HG03342 (cell line): ENCODE results near the gene PROM2.

Experiments
- ATAC-seq: cut with Tn5 transposase; IDR thresholded peaks from one replicate; pipeline ENCODE4 v1.9.1; 2021; ENCODE audit warnings: mild to moderate bottlenecking, moderate library complexity; ENCODE audit not compliant: unreplicated experiment

The PROM2 gene

GRCh38 chr2:95306336-95306895 lies 32.2 kb downstream of the PROM2 start:
- no peak for ATAC-seq

DNA sequence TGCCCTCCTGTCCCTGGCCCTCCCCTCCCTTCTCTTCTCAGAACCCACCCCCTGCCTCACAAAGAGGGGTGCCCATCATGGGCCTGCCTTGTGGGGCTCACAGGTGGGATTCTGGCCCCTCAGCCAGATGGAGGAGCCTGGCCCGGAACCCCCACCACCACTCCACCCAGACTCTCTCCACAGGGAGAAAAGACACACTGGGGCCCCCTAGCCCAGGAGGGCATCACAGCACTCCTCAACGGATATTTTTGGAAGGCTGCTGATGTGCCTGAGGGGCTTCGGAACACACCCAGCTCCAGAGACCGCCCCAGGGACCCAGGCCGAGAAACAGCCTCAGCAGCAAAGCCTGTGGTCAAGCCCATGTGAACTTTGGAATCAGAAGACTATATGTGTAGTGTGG lies 32.8 kb downstream of the PROM2 start:
- ATAC-seq, result no peak

GRCh38 chr2:95307878-95308277 lies 33.6 kb downstream of the PROM2 start:
- ATAC-seq, result no peak

DNA sequence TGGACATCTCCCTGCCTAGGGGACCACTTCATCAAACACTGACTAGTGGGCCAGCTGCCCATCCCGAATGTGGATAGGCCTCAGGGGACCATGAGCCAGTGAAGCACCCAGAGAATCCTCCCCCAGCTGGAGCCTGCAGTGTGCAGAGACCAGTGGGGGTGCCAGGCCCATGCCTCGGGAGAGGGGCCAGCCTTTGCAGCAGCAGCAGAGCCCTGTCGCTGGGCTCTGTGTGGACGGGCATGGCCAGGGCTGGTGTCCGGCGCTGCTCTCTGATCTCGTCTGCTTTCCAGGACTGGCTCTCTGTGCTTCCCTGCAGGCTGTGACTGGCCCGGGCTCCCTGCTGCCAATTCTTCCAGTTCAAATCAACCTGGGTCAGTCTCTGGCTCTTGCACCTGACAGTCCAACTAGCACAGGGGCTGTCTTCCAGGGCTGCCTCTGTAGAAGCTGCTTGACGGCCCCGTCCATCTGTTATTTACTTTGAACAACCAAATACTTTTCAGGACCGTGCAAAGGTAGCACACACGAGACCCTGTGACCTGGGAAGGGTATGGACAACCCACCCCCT lies 34.3 kb downstream of the PROM2 start:
- ATAC-seq, result no peak

DNA sequence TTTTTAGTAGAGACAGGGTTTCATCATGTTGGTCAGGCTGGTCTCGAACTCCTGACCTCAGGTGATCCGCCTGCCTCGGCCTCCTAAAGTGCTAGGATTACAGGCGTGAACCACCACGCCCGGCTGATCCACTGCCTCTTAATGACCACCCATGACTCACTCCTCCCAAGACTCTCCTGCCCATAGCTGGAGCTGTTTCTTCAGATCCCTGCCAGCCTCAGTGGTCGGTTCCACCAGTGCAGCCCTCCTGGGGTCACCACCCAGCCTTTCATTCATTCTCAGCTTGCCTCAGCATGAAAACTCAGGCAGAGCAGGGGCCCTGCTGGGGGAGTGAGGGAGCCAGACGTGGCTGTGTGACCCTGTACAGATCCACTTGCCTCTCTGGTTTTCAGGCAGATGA lies 35.4 kb downstream of the PROM2 start:
- ATAC-seq, result no peak

DNA sequence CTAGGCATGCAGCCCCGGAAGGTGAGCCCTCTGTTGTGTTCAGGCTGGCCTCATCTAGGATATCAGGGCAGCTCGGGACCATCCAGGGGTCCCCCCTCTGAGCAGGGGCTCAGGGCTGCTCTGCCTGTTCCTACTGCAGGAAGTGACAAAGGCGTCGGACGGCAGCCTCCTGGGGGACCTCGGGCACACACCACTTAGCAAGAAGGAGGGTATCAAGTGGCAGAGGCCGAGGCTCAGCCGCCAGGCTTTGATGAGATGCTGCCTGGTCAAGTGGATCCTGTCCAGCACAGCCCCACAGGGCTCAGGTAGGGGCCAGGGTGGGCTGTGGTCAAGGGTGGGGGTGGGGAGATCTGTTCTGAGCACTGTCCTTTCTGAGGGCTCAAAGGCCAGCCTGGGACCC lies 36.0 kb downstream of the PROM2 start:
- ATAC-seq, result no peak

GRCh38 chr2:95310651-95311050 lies 36.4 kb downstream of the PROM2 start:
- no peak for ATAC-seq

DNA sequence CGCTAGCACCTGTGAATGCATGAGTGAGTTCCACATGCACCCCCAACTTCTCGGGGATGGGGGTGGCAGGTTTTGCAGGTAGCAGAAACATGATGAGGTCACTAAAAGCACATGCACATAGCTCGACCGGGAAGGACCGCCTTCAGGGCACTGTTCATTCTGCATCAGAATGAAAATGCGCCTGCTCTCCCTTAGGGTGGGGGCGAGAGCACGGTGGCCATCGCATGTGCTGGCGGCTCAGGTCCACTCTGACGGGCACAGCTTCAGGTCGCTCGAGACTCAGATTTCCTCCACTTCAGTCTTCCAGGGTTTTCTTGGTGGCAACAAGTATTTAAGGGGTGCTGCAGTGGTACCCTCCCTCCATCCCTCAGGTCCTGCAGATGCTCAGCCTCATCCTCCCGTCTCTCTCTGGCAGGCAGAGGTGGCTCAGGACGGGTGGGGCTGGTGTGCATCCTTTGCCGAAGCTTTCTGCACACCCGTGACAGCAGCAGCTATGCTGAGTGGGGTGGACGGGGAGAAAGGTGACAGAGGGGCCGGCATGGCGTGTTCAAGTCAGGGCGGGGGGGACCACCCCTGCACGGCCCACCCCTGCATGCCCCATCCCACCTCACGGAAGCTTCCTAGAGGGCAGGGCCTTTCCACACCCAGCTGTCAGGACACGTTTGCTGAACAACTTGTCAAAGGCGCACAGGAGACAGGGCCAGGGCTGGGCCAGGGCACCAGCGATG lies 37.7 kb downstream of the PROM2 start:
- no peak for ATAC-seq

- no peak for ATAC-seq
These were observed 38.4 kb downstream of the PROM2 start for GRCh38 chr2:95312543-95313201.

DNA sequence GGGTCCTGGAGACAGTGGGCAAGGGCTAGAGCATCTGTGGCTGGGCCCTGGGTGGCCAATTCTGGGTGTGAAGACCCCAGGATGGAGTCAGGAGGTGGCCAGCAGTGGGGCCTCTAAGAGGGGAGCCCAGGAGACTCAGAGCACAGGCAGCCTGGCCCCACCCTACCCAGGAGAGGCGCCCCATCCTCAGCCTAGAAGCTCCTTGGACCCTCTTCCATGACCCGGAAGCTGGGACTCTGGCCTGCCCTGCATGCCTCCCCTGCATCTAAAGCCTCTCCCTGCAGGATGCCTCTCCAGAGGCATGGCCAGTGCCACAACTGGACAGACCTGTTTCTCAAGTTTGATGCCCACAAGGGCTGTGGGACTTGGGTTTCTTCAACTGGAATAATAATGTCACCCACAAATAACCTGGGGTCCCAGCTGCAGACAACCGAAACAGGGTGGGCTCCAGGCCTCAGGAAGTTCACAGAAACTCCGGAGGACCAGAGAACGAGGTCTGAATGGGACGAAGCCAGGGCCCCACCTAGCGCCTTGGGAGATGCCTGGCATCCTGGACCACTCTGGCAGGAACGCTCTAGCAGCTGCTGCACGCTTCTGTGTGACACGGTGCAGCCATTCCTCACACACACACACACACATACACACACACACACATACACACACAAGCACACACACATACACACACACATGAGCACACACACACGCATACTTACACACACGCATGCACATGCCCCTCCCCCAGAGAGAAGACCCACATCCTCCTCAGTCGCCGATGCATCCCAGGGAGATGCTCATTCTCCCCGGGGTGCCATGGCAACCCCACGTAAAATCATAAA lies 39.3 kb downstream of the PROM2 start:
- ATAC-seq, result no peak

DNA sequence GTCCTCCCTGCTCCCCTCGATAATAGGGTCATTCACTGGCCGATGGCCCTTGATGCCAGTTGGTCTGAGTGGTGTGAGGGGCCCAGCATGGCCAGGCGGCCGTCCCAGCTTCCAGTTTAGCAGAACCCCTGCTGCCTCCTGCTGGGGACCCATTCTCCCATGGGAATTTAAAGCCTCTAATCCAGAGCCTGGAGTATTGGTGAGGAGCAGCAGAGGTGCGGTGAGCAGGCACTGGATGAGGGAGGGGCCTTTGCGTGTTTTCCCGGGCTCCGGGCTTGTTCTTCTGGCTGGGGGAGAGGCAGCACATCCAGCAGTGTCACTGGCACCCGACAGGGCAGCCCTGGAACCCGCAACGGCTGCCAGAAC lies 40.3 kb downstream of the PROM2 start:
- no peak for ATAC-seq

- ATAC-seq, result no peak
These were observed 40.8 kb downstream of the PROM2 start for GRCh38 chr2:95314964-95315611.

GRCh38 chr2:95315801-95316411 lies 41.7 kb downstream of the PROM2 start:
- no peak for ATAC-seq

DNA sequence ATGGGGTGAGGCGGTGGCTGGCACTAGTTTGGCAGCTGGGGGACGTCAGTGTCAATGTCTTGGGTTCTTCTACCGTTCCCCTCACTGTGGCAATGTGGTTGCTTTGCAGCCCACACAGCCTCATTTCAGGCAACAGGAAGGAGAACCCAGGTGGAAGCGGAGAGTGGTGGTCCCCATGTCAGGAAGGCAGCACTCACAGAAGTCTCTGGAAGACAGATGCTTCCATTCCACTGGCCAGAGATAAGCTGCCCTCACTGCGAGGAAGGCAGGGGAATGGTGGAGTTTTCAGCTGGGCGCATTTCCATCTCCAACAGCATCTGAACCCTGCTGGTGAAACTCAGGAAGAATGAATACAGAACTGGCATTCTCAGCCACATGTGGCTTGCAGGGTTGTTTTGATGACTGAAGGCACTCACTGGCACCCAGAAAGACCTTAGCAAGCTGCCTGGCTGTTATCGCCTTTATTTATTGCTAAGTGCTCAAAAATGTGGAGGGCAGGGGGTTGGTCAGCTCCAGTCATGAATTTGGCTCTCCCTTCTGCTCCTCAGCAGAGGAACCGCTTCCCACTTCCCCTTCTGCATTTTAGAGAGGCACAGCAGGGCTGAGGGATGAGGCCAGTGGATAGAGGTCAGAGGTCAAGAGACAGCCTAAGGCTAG lies 42.3 kb downstream of the PROM2 start:
- ATAC-seq, result no peak

DNA sequence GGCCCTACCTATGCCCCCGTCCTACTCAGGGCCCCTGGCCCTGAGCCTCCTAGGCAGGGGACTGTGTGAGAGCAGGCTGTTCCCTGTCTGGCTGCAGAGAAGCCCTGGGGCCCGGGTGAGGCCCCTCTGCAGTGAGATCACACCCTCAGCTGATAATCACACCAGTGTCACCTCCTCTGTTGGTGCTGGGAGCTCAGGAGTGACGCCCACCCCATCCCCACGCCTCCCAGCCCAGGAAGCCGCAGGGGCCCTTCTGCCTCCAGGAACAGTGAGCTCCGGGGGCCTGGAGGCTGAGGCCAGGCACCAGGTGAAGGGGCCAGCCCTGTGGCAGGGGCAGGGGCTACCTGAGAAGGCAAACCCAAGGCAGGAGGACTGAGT lies 42.9 kb downstream of the PROM2 start:
- ATAC-seq, result no peak

GRCh38 chr2:95317665-95318425 lies 43.6 kb downstream of the PROM2 start:
- no peak for ATAC-seq

DNA sequence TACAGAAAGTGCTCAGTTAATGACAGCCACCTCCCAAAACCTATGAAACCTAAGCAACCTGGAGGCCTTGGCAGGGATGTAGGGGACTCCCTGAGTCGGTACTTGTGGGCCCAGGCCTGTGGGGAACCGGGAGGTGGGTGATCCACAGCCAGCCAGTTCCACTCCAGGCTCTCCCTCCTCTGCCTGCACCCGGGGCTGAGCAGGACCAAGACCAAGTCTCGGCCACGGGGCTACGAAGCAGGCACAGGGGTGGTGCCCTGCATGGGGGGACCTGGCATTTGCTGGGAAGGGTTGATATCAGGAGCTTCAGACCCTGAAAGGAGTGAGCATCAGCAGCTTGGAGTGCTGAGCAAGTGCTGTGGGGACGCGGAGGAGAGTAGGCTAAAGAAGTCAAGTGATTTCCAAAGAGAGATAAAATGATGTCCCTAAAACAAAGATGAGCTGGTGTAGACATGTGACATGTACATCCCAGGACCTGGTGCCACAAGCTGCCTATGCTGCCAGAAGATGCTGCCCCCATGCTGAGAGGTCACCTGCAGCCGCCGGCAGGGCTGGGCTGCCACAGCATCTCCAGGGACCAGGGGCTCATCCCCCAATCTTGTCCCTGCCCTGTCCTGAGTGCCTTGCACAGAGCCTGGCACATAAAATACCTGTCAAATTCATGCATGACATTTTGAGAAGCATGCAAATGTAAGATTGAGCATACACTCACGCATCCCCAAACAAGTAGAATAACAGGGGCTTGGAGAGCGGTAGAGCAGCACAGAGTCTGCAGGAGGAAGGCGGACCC lies 44.4 kb downstream of the PROM2 start:
- ATAC-seq, result no peak
